HCT116 (cell line): ENCODE data around the gene GPR107. TPM values are rescaled to one million over a fixed set of nuclear protein-coding genes. Genes with fewer than 3 reads are reported as not detected.

ENCODE experiments used
- ATAC-seq: fragments of 200-7000 bp; cut with Tn5 transposase; 2 replicates; pipeline ENCODE4 v1.9.1; 2020; ENCODE audit warnings: mild to moderate bottlenecking, moderate library complexity
- BruUV-seq: library from RNA; stranded (reverse); fragments of 400-500 nt; replicated peaks from 2 replicates; lab custom pipeline; 2021; lab: Mats Ljungman, UMichigan
- CTCF ChIA-PET: fragments of 300-600 bp; sonication (Branson Sonifier 250); formaldehyde crosslinking; loops from one replicate; lab custom pipeline; 2021; ENCODE audit warnings: antibody characterized with exemption; lab: Charles Lee
- POLR2A ChIA-PET: fragments of 300-600, 350-600 bp; sonication (Branson Sonifier 250); formaldehyde crosslinking; loops from one replicate; lab custom pipeline; 2021; ENCODE audit warnings: antibody characterized with exemption; lab: Charles Lee
- RAD21 ChIA-PET, 2 experiments: fragments of 300-600 bp; sonication (Branson Sonifier 250); formaldehyde crosslinking; loops; one replicate each; lab custom pipeline; 2023; ENCODE audit warnings: low total read pairs in 2 of 2; ENCODE audit not compliant: uncharacterized antibody in 2 of 2, unreplicated experiment in 2 of 2, low non-redundant PET in 1 of 2; lab: Charles Lee
- DNase-seq: peaks from one replicate; pipeline ENCODE4 v3.0.0-alpha.2; 2010; ENCODE audit warnings: low read depth, low spot score
- H2AFZ ChIP-seq: fragments of 200-600 bp; shearing (Covaris generic), sonication (generic); 2 replicates; pipeline ENCODE4 v1.6.1; 2017; ENCODE audit warnings: low read depth, mixed run types, mixed read lengths, antibody characterized with exemption, low read length; ENCODE audit not compliant: poor library complexity, severe bottlenecking
- H3K27ac ChIP-seq: 2 replicates; pipeline ENCODE4 v1.5.1; 2012; ENCODE audit warnings: low read depth, low read length
- H3K27me3 ChIP-seq: fragments of 200-600 bp; sonication (generic); 2 replicates; pipeline ENCODE4 v1.6.1; 2016; ENCODE audit warnings: mixed run types, low read length, mixed read lengths; ENCODE audit not compliant: insufficient read depth
- H3K36me3 ChIP-seq, 2 experiments: fragments of 200-500 bp in 1 of 2; fragments of 200-600 bp in 1 of 2; sonication (Bioruptor generic) in 1 of 2; sonication (generic) in 1 of 2; 2 replicates each; pipeline versions ENCODE4 v1.5.1 to v1.6.1; 2014 to 2016; ENCODE audit warnings: low read length in 2 of 2, inconsistent platforms in 1 of 2, mixed read lengths in 1 of 2, mixed run types in 1 of 2; ENCODE audit not compliant: insufficient read depth in 2 of 2, control insufficient read depth in 1 of 2
- H3K4me1 ChIP-seq, 2 experiments: fragments of 200-600 bp in 1 of 2; sonication (generic) in 1 of 2; 2 replicates each; pipeline versions ENCODE4 v1.5.1 to v1.6.1; 2012 to 2017; ENCODE audit warnings: low read length in 2 of 2, inconsistent platforms in 1 of 2, mild to moderate bottlenecking in 1 of 2, mixed read lengths in 1 of 2, mixed run types in 1 of 2, moderate library complexity in 1 of 2; ENCODE audit not compliant: insufficient read depth in 2 of 2, control insufficient read depth in 1 of 2
- H3K4me2 ChIP-seq: fragments of 200-600 bp; sonication (generic); 2 replicates; pipeline ENCODE4 v1.6.1; 2017; ENCODE audit warnings: mixed run types, low read length, mixed read lengths
- H3K4me3 ChIP-seq, 2 experiments: fragments of 200-600 bp in 1 of 2; sonication (generic) in 1 of 2; replicated peaks in 1 of 2; 2 replicates each; pipeline ENCODE4 v1.5.1; 2011 to 2016; ENCODE audit warnings: low read length in 2 of 2, control low read depth in 1 of 2, low read depth in 1 of 2, mild to moderate bottlenecking in 1 of 2, mixed read lengths in 1 of 2, mixed run types in 1 of 2
- H3K79me2 ChIP-seq: fragments of 200-600 bp; sonication (generic); 2 replicates; pipeline ENCODE4 v1.6.1; 2017; ENCODE audit warnings: mild to moderate bottlenecking, mixed run types, low read length, moderate library complexity, mixed read lengths; ENCODE audit not compliant: insufficient read depth
- H3K9ac ChIP-seq: fragments of 200-600 bp; sonication (generic); 2 replicates; pipeline ENCODE4 v1.6.1; 2016; ENCODE audit warnings: low read length, mixed read lengths
- H3K9me2 ChIP-seq: fragments of 200-600 bp; sonication (generic), shearing (Covaris generic); 2 replicates; pipeline ENCODE4 v1.6.1; 2017; ENCODE audit warnings: mixed run types, mild to moderate bottlenecking, moderate library complexity; ENCODE audit not compliant: insufficient read depth
- H3K9me3 ChIP-seq, 2 experiments: fragments of 200-500 bp in 1 of 2; fragments of 200-600 bp in 1 of 2; sonication (Bioruptor generic) in 1 of 2; sonication (generic) in 1 of 2; 2 replicates each; pipeline ENCODE4 v1.6.1; 2014 to 2017; ENCODE audit warnings: low read length in 2 of 2, mixed read lengths in 2 of 2, inconsistent platforms in 1 of 2, low read depth in 1 of 2, mild to moderate bottlenecking in 1 of 2, mixed run types in 1 of 2, moderate library complexity in 1 of 2; ENCODE audit not compliant: control insufficient read depth in 1 of 2, insufficient read depth in 1 of 2
- H4K20me1 ChIP-seq: fragments of 200-600 bp; sonication (generic), shearing (Covaris generic); 2 replicates; pipeline ENCODE4 v1.6.1; 2017; ENCODE audit warnings: mixed run types, mild to moderate bottlenecking, moderate library complexity; ENCODE audit not compliant: insufficient read depth
- ATF3 ChIP-seq: IDR thresholded peaks from 2 replicates; pipeline ENCODE4 v1.6.1; 2012
- CBX3 ChIP-seq: IDR thresholded peaks from 2 replicates; pipeline ENCODE4 v1.6.1; 2012; ENCODE audit warnings: low read depth
- CEBPB ChIP-seq: IDR thresholded peaks from 2 replicates; pipeline ENCODE4 v1.6.1; 2012; ENCODE audit warnings: low read depth
- ELF1 ChIP-seq: IDR thresholded peaks from 2 replicates; pipeline ENCODE4 v1.6.1; 2012; ENCODE audit warnings: low read depth, borderline replicate concordance
- EZH2 ChIP-seq: fragments of 200-600 bp; sonication (generic); IDR thresholded peaks from 2 replicates; pipeline ENCODE4 v1.6.1; 2017; ENCODE audit warnings: antibody characterized with exemption, mixed run types
- EZH2phosphoT487 ChIP-seq: fragments of 200-600 bp; IDR thresholded peaks from 2 replicates; pipeline ENCODE4 v1.6.1; 2018; ENCODE audit warnings: antibody characterized with exemption, borderline replicate concordance
- JUND ChIP-seq: IDR thresholded peaks from 2 replicates; pipeline ENCODE4 v1.6.1; 2012
- POLR2A ChIP-seq: IDR thresholded peaks from 2 replicates; pipeline ENCODE4 v1.7.0; 2011; ENCODE audit warnings: borderline replicate concordance; ENCODE audit not compliant: insufficient read depth, insufficient read length; ENCODE audit errors: extremely low read depth
- POLR2AphosphoS5 ChIP-seq: IDR thresholded peaks from 2 replicates; pipeline ENCODE4 v1.6.1; 2011; ENCODE audit warnings: mild to moderate bottlenecking, low read depth, low read length, moderate library complexity
- SIN3A ChIP-seq: IDR thresholded peaks from 2 replicates; pipeline ENCODE4 v1.6.1; 2012; ENCODE audit warnings: low read depth
- SP1 ChIP-seq: IDR thresholded peaks from 2 replicates; pipeline ENCODE4 v1.6.1; 2012; ENCODE audit warnings: low read depth
- SRF ChIP-seq: IDR thresholded peaks from 2 replicates; pipeline ENCODE4 v1.6.1; 2012; ENCODE audit warnings: low read depth
- TCF7L2 ChIP-seq: IDR thresholded peaks from 2 replicates; pipeline ENCODE4 v1.7.0; 2011; ENCODE audit warnings: borderline replicate concordance, inconsistent platforms; ENCODE audit not compliant: insufficient read depth, insufficient read length; ENCODE audit errors: extremely low read depth
- YY1 ChIP-seq: IDR thresholded peaks from 2 replicates; pipeline ENCODE4 v1.6.1; 2011; ENCODE audit warnings: low read length, low read depth, moderate library complexity, mild to moderate bottlenecking; ENCODE audit not compliant: insufficient replicate concordance; ENCODE audit errors: extremely low read depth
- ZBTB33 ChIP-seq: IDR thresholded peaks from 2 replicates; pipeline ENCODE4 v1.6.1; 2011; ENCODE audit warnings: mild to moderate bottlenecking, low read length, moderate library complexity; ENCODE audit not compliant: insufficient replicate concordance; ENCODE audit errors: extremely low read depth
- ZNF274 ChIP-seq: fragments of 200-500 bp; sonication (Bioruptor generic); IDR thresholded peaks from 2 replicates; pipeline ENCODE4 v1.6.1; 2014; ENCODE audit warnings: mild to moderate bottlenecking, low read depth, low read length, inconsistent platforms
- intact Hi-C: fragments of 100-400 bp; cut with micrococcal nuclease; formaldehyde crosslinking; loops from 2 replicates; pipeline ENCODE4 v1.10.0; 2022
- total RNA-seq: library from RNA; stranded (reverse); gene quantifications from one replicate; pipeline ENCODE4 v1.2.1, GENCODE V29; 2021; ENCODE audit not compliant: unreplicated experiment

The GPR107 gene
- total RNA-seq, 1 experiment from 2014 or later: 32.5 TPM

- ChIA-PET POLR2A (no interaction called here), CTCF (no interaction called here), RAD21 (no interaction called here)
- intact Hi-C loops: no loop called here
- H3K9me2 ChIP-seq: no peaks in the 10 kb centered on the region
- peaks cover 0 to 2% of the 10 kb centered on the region in 2 experiments; a peak in 1 of 4 replicates for H3K4me1 ChIP-seq
- no peak for ATAC-seq
- no peak overlapping the region for H3K9ac ChIP-seq
- no peak for TF ChIP-seq ZNF274
- no peaks in the 10 kb centered on the region for H3K9me3 ChIP-seq
- no peaks in the 10 kb centered on the region for H3K79me2 ChIP-seq
- no peak for DNase-seq
- H3K4me2 ChIP-seq: no peak overlapping the region
- H2AFZ ChIP-seq: no peak overlapping the region
- BruUV-seq: no TSS peak
- no peaks in the 10 kb centered on the region for H4K20me1 ChIP-seq
- no peak overlapping the region for H3K4me3 ChIP-seq
- H3K27ac ChIP-seq: no peak overlapping the region
- H3K36me3 ChIP-seq: peaks cover 0 to 3% of the 10 kb centered on the region in 2 experiments; a peak in 2 of 4 replicates
- no peaks in the 10 kb centered on the region for H3K27me3 ChIP-seq
These were observed 79.0 kb downstream of the GPR107 start for GRCh38 chr9:130132746-130133145.

GRCh38 chr9:130137081-130137640, 83.5 kb downstream of the GPR107 start:
- no peak overlapping the region for H3K27ac ChIP-seq
- ChIA-PET RAD21 (no interaction called here), POLR2A (no interaction called here)

More at GRCh38 chr9:130137081-130137640, 83.5 kb downstream of the GPR107 start:
- H3K4me2 ChIP-seq: no peak overlapping the region
- H3K4me1 ChIP-seq: peaks cover 0 to 17% of the 10 kb centered on the region in 2 experiments; a peak in 2 of 4 replicates
- DNase-seq (no peak), ATAC-seq (no peak)
- CTCF ChIA-PET: no interaction called here
- TF ChIP-seq YY1: no peak
- TF ChIP-seq TCF7L2: no peak
- TF ChIP-seq EZH2phosphoT487: no peak
- TF ChIP-seq SRF: no peak
- no peak for TF ChIP-seq SP1
- TF ChIP-seq SIN3A: no peak
- no peak for TF ChIP-seq ATF3
- no peak for TF ChIP-seq POLR2AphosphoS5
- TF ChIP-seq CEBPB: no peak
- TF ChIP-seq ZBTB33: no peak
- TF ChIP-seq ELF1: no peak
- TF ChIP-seq POLR2A: no peak
- no peak for TF ChIP-seq CBX3
- no peak for TF ChIP-seq JUND
- TF ChIP-seq EZH2: no peak
- no peak overlapping the region for H3K4me3 ChIP-seq
- H3K27me3 ChIP-seq: no peaks in the 10 kb centered on the region
- H3K9me2 ChIP-seq: no peaks in the 10 kb centered on the region
- H4K20me1 ChIP-seq: no peaks in the 10 kb centered on the region
- H3K36me3 ChIP-seq: no peaks in the 10 kb centered on the region
- intact Hi-C loops: no loop called here
- H3K9ac ChIP-seq: no peak overlapping the region
- H3K79me2 ChIP-seq: no peaks in the 10 kb centered on the region
- no TSS peak for BruUV-seq
- H3K9me3 ChIP-seq: no peaks in the 10 kb centered on the region
- no peak overlapping the region for H2AFZ ChIP-seq
